Left lung (tissue), 10 donors: ENCODE data around the gene FADS2. TPM values are rescaled to one million over a fixed set of nuclear protein-coding genes. Genes with fewer than 3 reads are reported as not detected.

Experiments used
- ATAC-seq: fragments of 200-7000 bp; cut with Tn5 transposase; one replicate; pipeline ENCODE4 v1.9.1; 2020; ENCODE audit warnings: moderate library complexity
- DNase-seq, 4 donors: peaks; one replicate each; pipeline ENCODE4 v3.0.0-alpha.2; 2013 to 2020
- H3K27ac ChIP-seq, 2 donors: fragments of 200-600 bp; sonication (generic) in 1 of 2; one replicate each; pipeline versions ENCODE4 v1.5.0 to v1.8.0; 2020 to 2021
- H3K27me3 ChIP-seq, 2 donors: fragments of 200-600 bp; sonication (generic) in 1 of 2; one replicate each; pipeline versions ENCODE4 v1.5.0 to v1.8.0; 2020 to 2021
- H3K36me3 ChIP-seq, 2 donors: fragments of 200-600 bp; sonication (generic) in 1 of 2; one replicate each; pipeline versions ENCODE4 v1.5.0 to v1.8.0; 2020 to 2021
- H3K4me1 ChIP-seq, 2 donors: fragments of 200-600 bp; one replicate each; pipeline ENCODE4 v1.8.0; 2021
- H3K4me3 ChIP-seq, 2 donors: fragments of 200-600 bp; sonication (generic) in 1 of 2; one replicate each; pipeline versions ENCODE4 v1.5.0 to v1.8.0; 2020 to 2021; ENCODE audit warnings: mild to moderate bottlenecking in 1 of 2
- H3K9me3 ChIP-seq, 2 donors: fragments of 200-600 bp; sonication (generic) in 1 of 2; one replicate each; pipeline versions ENCODE4 v1.5.0 to v1.8.0; 2020 to 2021
- CTCF ChIP-seq, 2 donors: fragments of 200-600 bp; sonication (generic) in 1 of 2; IDR thresholded peaks; one replicate each; pipeline versions ENCODE4 v1.5.0 to v1.8.0; 2021; ENCODE audit warnings: antibody characterized with exemption in 2 of 2
- intact Hi-C, 2 donors: fragments of 100-400 bp; cut with DNase I; formaldehyde crosslinking; loops; one replicate each; pipeline versions ENCODE4 v1.11.2 to v1.14.2; 2022
- polyA plus RNA-seq, 6 donors: library from polyadenylated mRNA; unstranded; fragments of 120-200 nt; gene quantifications; one replicate each; pipeline ENCODE4 v1.2.1, GENCODE V29; 2013; ENCODE audit not compliant: insufficient read length in 6 of 6
- total RNA-seq, 2 donors: library from RNA; stranded (reverse); fragmentation: NEBNext Ultra II Directional; extraction: Animal tissue kit (Norgen Biotek cat#: 25700); gene quantifications; one replicate each; pipeline ENCODE4 v1.2.1, GENCODE V29; 2021
- donor health status: DM: no; HTN: yes; CAD: no.
- donor health status: DM: no; HTN: no; CAD: no.

Gene FADS2
- total and polyA plus RNA-seq, 8 donors = 45.4 to 295 (median 94.9) TPM

GRCh38 chr11:61872935-61873565 lies 45.0 kb downstream of the FADS2 start:
- intact Hi-C loops = no loop called here
- ATAC-seq = no peak
- no peak for DNase-seq
- Histone ChIP-seq H3K36me3 (peaks cover 0 to 1% of the 10 kb centered on the region in 2 donors), H3K4me1 (peaks cover 0 to 7% of the 10 kb centered on the region in 2 donors), H3K27ac (no peak overlapping the region), H3K27me3 (peaks cover 0 to 8% of the 10 kb centered on the region in 2 donors), H3K9me3 (no peaks in the 10 kb centered on the region), H3K4me3 (no peak overlapping the region)
- TF ChIP-seq CTCF (IDR thresholded peaks at IDR 0.05) = no peak

- Histone ChIP-seq H3K27me3 (peaks cover 0 to 8% of the 10 kb centered on the region in 2 donors), H3K4me3 (no peak overlapping the region), H3K9me3 (no peaks in the 10 kb centered on the region), H3K27ac (no peak overlapping the region), H3K4me1 (peaks cover 0 to 7% of the 10 kb centered on the region in 2 donors), H3K36me3 (peaks cover 0 to 8% of the 10 kb centered on the region in 2 donors)
- intact Hi-C loops = no loop called here
- ATAC-seq = no peak
- no peak for TF ChIP-seq CTCF (IDR thresholded peaks at IDR 0.05)
- peak in 1 of 4 donors; percentile 67 for DNase-seq
Measured at GRCh38 chr11:61873588-61874376, 45.7 kb downstream of the FADS2 start.

GRCh38 chr11:61874377-61874809 lies 46.3 kb downstream of the FADS2 start:
- peak; percentile 63 for ATAC-seq
- H3K36me3 ChIP-seq = peaks cover 0 to 13% of the 10 kb centered on the region in 2 donors
- H3K27ac ChIP-seq = no peak overlapping the region

GRCh38 chr11:61874853-61875252 lies 46.8 kb downstream of the FADS2 start:
- peaks cover 0 to 8% of the 10 kb centered on the region in 2 donors for H3K27me3 ChIP-seq
- no peak for ATAC-seq

More at GRCh38 chr11:61874377-61874809, 46.3 kb downstream of the FADS2 start:
- Histone ChIP-seq H3K9me3 (no peaks in the 10 kb centered on the region), H3K4me3 (no peak overlapping the region), H3K27me3 (peaks cover 0 to 8% of the 10 kb centered on the region in 2 donors), H3K4me1 (peaks cover 0 to 7% of the 10 kb centered on the region in 2 donors)
- DNase-seq = peak in 2 of 4 donors; percentile 62 to 80
- intact Hi-C loops = no loop called here
- TF ChIP-seq CTCF (IDR thresholded peaks at IDR 0.05) = no peak

More at GRCh38 chr11:61874853-61875252, 46.8 kb downstream of the FADS2 start:
- intact Hi-C loops = no loop called here
- TF ChIP-seq CTCF (IDR thresholded peaks at IDR 0.05) = no peak
- Histone ChIP-seq H3K36me3 (peaks cover 0 to 13% of the 10 kb centered on the region in 2 donors), H3K27ac (no peak overlapping the region), H3K4me1 (peaks cover 0 to 7% of the 10 kb centered on the region in 2 donors), H3K4me3 (no peak overlapping the region), H3K9me3 (no peaks in the 10 kb centered on the region)
- no peak for DNase-seq
